Lower lobe of right lung (tissue), 2 donors: Measurements from ENCODE around the gene PAQR4. TPM values are rescaled to one million over a fixed set of nuclear protein-coding genes. Genes with fewer than 3 reads are reported as not detected.

Experiments used
- ATAC-seq, 2 donors: fragments of 200-7000 bp; cut with Tn5 transposase; one replicate each; pipeline ENCODE4 v1.9.1; 2020 to 2022; ENCODE audit warnings: mild to moderate bottlenecking in 2 of 2, moderate library complexity in 2 of 2
- DNase-seq: peaks from one replicate; pipeline ENCODE4 v3.0.0-alpha.2; 2020
- H3K27ac ChIP-seq: fragments of 200-600 bp; one replicate; pipeline ENCODE4 v1.8.0; 2022
- H3K27me3 ChIP-seq: fragments of 200-600 bp; one replicate; pipeline ENCODE4 v1.8.0; 2022; ENCODE audit warnings: low read depth
- H3K36me3 ChIP-seq: fragments of 200-600 bp; one replicate; pipeline ENCODE4 v1.8.0; 2022; ENCODE audit warnings: mild to moderate bottlenecking
- H3K4me1 ChIP-seq: fragments of 200-600 bp; one replicate; pipeline ENCODE4 v1.8.0; 2022
- H3K4me3 ChIP-seq: fragments of 200-600 bp; one replicate; pipeline ENCODE4 v1.8.0; 2022; ENCODE audit warnings: mild to moderate bottlenecking
- H3K9me3 ChIP-seq: fragments of 200-600 bp; one replicate; pipeline ENCODE4 v1.8.0; 2022
- intact Hi-C: fragments of 100-400 bp; cut with DNase I; formaldehyde crosslinking; loops from one replicate; pipeline ENCODE4 v1.11.0; 2022
- total RNA-seq: library from RNA; stranded (reverse); fragmentation: NEBNext Ultra II Directional; extraction: Animal tissue kit (Norgen Biotek cat#: 25700); gene quantifications from one replicate; pipeline ENCODE4 v1.2.1, GENCODE V29; 2021
- TF ChIP-seq, protein P1 (sequence below): fragments of 200-600 bp; IDR thresholded peaks from one replicate; pipeline ENCODE4 v1.8.0; 2022; ENCODE audit warnings: antibody characterized with exemption, mild to moderate bottlenecking
- donor health status: DM: no; HTN: yes; CAD: no; lungs with severe emphysema.

The PAQR4 gene
- total RNA-seq, 1 donor from 2014 or later = 10.8 TPM

GRCh38 chr16:2968368-2968737 lies 795 bp upstream of the PAQR4 start:
- no peaks in the 10 kb centered on the region for H3K36me3 ChIP-seq
- intact Hi-C loops = no loop called here
- TF ChIP-seq, protein P1, sequence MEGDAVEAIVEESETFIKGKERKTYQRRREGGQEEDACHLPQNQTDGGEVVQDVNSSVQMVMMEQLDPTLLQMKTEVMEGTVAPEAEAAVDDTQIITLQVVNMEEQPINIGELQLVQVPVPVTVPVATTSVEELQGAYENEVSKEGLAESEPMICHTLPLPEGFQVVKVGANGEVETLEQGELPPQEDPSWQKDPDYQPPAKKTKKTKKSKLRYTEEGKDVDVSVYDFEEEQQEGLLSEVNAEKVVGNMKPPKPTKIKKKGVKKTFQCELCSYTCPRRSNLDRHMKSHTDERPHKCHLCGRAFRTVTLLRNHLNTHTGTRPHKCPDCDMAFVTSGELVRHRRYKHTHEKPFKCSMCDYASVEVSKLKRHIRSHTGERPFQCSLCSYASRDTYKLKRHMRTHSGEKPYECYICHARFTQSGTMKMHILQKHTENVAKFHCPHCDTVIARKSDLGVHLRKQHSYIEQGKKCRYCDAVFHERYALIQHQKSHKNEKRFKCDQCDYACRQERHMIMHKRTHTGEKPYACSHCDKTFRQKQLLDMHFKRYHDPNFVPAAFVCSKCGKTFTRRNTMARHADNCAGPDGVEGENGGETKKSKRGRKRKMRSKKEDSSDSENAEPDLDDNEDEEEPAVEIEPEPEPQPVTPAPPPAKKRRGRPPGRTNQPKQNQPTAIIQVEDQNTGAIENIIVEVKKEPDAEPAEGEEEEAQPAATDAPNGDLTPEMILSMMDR = no peak
- DNase-seq = peak; percentile 36
- no peak for ATAC-seq
- no peaks in the 10 kb centered on the region for H3K9me3 ChIP-seq
- peak overlapping the region; percentile 86 for H3K4me3 ChIP-seq
- H3K27ac ChIP-seq = no peak overlapping the region
- peaks cover 50% of the 10 kb centered on the region for H3K27me3 ChIP-seq
- H3K4me1 ChIP-seq = peaks cover 64% of the 10 kb centered on the region

DNA sequence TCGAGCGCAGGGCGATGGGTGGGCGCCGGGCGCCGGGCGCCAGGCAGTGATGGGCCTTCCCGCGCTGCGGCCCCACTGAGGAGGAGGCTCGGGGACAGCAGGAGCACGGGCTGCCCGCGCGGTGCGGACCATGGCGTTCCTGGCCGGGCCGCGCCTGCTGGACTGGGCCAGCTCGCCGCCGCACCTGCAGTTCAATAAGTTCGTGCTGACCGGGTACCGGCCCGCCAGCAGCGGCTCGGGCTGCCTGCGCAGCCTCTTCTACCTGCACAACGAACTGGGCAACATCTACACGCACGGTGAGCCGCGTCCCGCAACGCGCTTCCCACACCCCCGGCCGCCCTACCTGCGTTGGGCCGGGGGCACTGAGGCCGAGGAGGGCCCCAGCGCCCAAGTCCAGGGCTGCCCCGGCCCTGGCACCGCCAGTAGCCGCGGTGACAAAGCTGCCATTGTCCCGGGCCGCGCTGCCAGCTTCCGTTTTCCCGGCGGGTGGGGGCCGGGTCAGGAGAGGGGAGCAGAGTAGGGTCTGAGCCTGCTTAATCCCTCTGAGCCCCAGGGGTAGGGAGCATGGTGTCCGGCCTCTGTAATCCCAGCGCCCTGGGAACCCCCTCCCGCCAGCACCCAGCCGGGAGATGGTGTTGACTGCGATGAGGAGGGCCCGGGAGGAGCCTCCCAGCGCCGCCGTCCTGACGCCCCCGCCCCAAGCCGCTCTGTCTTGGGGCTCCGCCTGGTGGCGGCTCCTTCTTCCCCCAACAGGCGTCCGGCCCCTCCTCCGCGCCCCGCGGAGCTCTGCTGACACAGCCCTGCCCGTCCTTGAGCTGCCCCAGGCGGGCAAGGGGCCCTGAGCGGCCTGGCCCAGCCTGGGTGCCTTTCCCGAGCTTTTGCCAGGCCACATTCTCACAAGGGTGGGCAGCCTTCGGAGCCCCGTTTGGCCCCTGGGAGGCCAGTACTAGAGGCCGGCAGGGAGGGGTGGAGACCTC lies 685 bp downstream of the PAQR4 start:
- intact Hi-C loops = no loop called here
- no peaks in the 10 kb centered on the region for H3K9me3 ChIP-seq
- peaks cover 49% of the 10 kb centered on the region for H3K4me1 ChIP-seq
- peak; percentile 82 for DNase-seq
- ATAC-seq = peak; percentile 61 to 67
- H3K36me3 ChIP-seq = no peaks in the 10 kb centered on the region
- TF ChIP-seq, protein P1 = peak; percentile 46
- peak overlapping the region; percentile 62 for H3K27ac ChIP-seq
- H3K27me3 ChIP-seq = peaks cover 35% of the 10 kb centered on the region
- peak overlapping the region; percentile 86 for H3K4me3 ChIP-seq

- TF ChIP-seq, protein P1 = no peak
- Histone ChIP-seq H3K27ac (no peak overlapping the region), H3K4me3 (peak overlapping the region; percentile 86), H3K9me3 (no peaks in the 10 kb centered on the region), H3K4me1 (peaks cover 42% of the 10 kb centered on the region), H3K27me3 (peaks cover 28% of the 10 kb centered on the region), H3K36me3 (no peaks in the 10 kb centered on the region)
- intact Hi-C loops = no loop called here
- ATAC-seq (no peak), DNase-seq (no peak)
These were observed 1.4 kb downstream of the PAQR4 start for GRCh38 chr16:2970563-2970962.

GRCh38 chr16:2971134-2971984 lies 2.2 kb downstream of the PAQR4 start:
- H3K4me1 ChIP-seq = peaks cover 40% of the 10 kb centered on the region
- intact Hi-C loops = no loop called here
- TF ChIP-seq, protein P1 = no peak
- H3K36me3 ChIP-seq = no peaks in the 10 kb centered on the region
- H3K27me3 ChIP-seq = peaks cover 20% of the 10 kb centered on the region
- H3K4me3 ChIP-seq = no peak overlapping the region
- H3K9me3 ChIP-seq = no peaks in the 10 kb centered on the region
- no peak for DNase-seq
- no peak for ATAC-seq
- H3K27ac ChIP-seq = no peak overlapping the region

DNA sequence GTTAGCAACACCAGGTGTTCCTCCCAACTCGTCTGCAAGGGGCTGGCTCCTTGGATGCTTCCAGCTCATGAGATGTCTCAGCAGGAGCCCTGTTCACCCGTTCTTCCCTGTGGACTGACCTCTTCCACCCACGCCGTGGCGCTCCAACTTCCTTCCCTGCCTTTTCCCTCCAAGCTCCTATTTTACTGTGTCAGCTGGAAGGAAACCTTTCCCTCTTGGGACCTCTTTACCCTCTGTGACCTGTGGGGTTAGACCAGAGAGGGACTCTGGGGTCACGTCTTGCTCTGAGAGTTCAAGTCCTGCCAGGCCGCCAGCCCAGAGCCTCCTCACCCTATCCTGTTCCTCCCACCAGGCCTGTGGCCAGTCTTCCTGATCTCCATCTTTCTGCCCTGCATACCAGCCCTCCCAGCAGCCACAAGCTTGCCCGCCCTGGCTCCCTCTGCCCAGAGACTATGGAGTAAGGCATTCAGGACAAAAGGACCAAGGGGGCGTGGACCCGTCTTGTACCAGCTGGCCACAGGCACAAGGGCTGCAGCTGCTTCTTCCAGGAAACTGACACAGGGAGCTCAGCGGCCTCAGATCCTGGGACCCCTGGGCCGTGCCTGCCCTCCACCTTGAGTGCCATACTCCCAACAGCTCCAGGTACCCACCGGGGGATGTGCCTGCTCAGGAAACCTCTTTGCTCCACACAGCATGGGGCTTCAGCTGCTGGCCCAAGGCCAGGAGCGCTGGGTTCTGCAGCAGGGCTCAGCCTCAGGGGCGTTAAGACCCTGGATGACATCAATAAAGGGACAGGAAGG lies 3.0 kb downstream of the PAQR4 start:
- Histone ChIP-seq H3K4me3 (no peak overlapping the region), H3K4me1 (peaks cover 32% of the 10 kb centered on the region), H3K9me3 (no peaks in the 10 kb centered on the region), H3K27me3 (peaks cover 11% of the 10 kb centered on the region), H3K27ac (no peak overlapping the region), H3K36me3 (no peaks in the 10 kb centered on the region)
- DNase-seq = no peak
- intact Hi-C loops = no loop called here
- TF ChIP-seq, protein P1 = no peak
- no peak for ATAC-seq
